Suprapubic skin (tissue), 4 donors: ENCODE results near the gene GRM1. TPM values are rescaled to one million over a fixed set of nuclear protein-coding genes. Genes with fewer than 3 reads are reported as not detected.

Source experiments
- DNase-seq, 2 donors: peaks; one replicate each; pipeline ENCODE4 v3.0.0-alpha.2; 2019; ENCODE audit warnings: low spot score in 2 of 2
- H3K27ac ChIP-seq: fragments of 200-600 bp; sonication (generic); one replicate; pipeline ENCODE4 v1.5.1; 2019
- H3K27me3 ChIP-seq: fragments of 200-600 bp; sonication (generic); one replicate; pipeline ENCODE4 v1.5.1; 2019
- H3K36me3 ChIP-seq: fragments of 200-600 bp; sonication (generic); one replicate; pipeline ENCODE4 v1.5.1; 2019
- H3K4me1 ChIP-seq: fragments of 200-600 bp; sonication (generic); one replicate; pipeline ENCODE4 v1.5.1; 2019
- H3K4me3 ChIP-seq: fragments of 200-600 bp; sonication (generic); one replicate; pipeline ENCODE4 v1.5.1; 2019; ENCODE audit warnings: mild to moderate bottlenecking
- H3K9me3 ChIP-seq: fragments of 200-600 bp; sonication (generic); one replicate; pipeline ENCODE4 v1.5.1; 2019
- CTCF ChIP-seq, 2 donors: fragments of 200-600 bp in 1 of 2; fragments of 450-650 bp in 1 of 2; sonication (generic) in 1 of 2; IDR thresholded peaks; one replicate each; pipeline ENCODE4 v1.5.1; 2016 to 2019; ENCODE audit warnings: antibody characterized with exemption in 2 of 2, mild to moderate bottlenecking in 1 of 2, moderate library complexity in 1 of 2
- EP300 ChIP-seq: sonication (generic); formaldehyde crosslinking; IDR thresholded peaks from one replicate; pipeline ENCODE4 v1.6.1; 2017; ENCODE audit warnings: antibody characterized with exemption
- POLR2A ChIP-seq, 2 donors: fragments of 450-650 bp; IDR thresholded peaks; one replicate each; pipeline ENCODE4 v1.6.1; 2017; ENCODE audit warnings: antibody characterized with exemption in 2 of 2, mild to moderate bottlenecking in 2 of 2, moderate library complexity in 2 of 2
- POLR2AphosphoS5 ChIP-seq, 3 donors: sonication (generic); formaldehyde crosslinking; IDR thresholded peaks; one replicate each; pipeline ENCODE4 v1.6.1; 2017; ENCODE audit warnings: antibody characterized with exemption in 3 of 3
- WGBS: methylation state at CpG from one replicate; pipeline ENCODE4 v1.1.5; 2018; 5-methylcytosine and 5-hydroxymethylcytosine counted together
- total RNA-seq, 4 donors: library from RNA; depleted of rRNA; stranded (reverse); fragments of >200 nt; gene quantifications; one replicate each; pipeline ENCODE4 v1.1.0, GENCODE V29; 2016

The GRM1 gene
- total RNA-seq, 4 donors from 2014 or later, result 0.25 to 0.48 TPM; not detected in 2

GRCh38 chr6:146347090-146347489 lies 318.2 kb downstream of the GRM1 start:
- H3K9me3 ChIP-seq, result no peaks in the 10 kb centered on the region
- no peaks in the 10 kb centered on the region for H3K36me3 ChIP-seq
- DNase-seq, result no peak
- WGBS, result 82% methylated on average over 2 of the region's 2 CpGs
- H3K4me3 ChIP-seq, result no peak overlapping the region
- H3K27me3 ChIP-seq, result no peaks in the 10 kb centered on the region
- TF ChIP-seq POLR2A (IDR thresholded peaks at IDR 0.05), result no peak
- no peak for TF ChIP-seq CTCF (IDR thresholded peaks at IDR 0.05)
- no peak for TF ChIP-seq POLR2AphosphoS5 (IDR thresholded peaks at IDR 0.05)
- no peak for TF ChIP-seq EP300
- no peak overlapping the region for H3K27ac ChIP-seq
- H3K4me1 ChIP-seq, result no peaks in the 10 kb centered on the region

- H3K4me3 ChIP-seq, result no peak overlapping the region
- H3K9me3 ChIP-seq, result no peaks in the 10 kb centered on the region
- H3K27me3 ChIP-seq, result no peaks in the 10 kb centered on the region
- TF ChIP-seq POLR2A (IDR thresholded peaks at IDR 0.05) (no peak), EP300 (no peak), CTCF (IDR thresholded peaks at IDR 0.05) (no peak), POLR2AphosphoS5 (IDR thresholded peaks at IDR 0.05) (no peak)
- 90% methylated on average over 3 of the region's 3 CpGs for WGBS
- H3K27ac ChIP-seq, result no peak overlapping the region
- no peaks in the 10 kb centered on the region for H3K36me3 ChIP-seq
- no peak for DNase-seq
- H3K4me1 ChIP-seq, result no peaks in the 10 kb centered on the region
These were observed 318.8 kb downstream of the GRM1 start for GRCh38 chr6:146347690-146348089.

DNA sequence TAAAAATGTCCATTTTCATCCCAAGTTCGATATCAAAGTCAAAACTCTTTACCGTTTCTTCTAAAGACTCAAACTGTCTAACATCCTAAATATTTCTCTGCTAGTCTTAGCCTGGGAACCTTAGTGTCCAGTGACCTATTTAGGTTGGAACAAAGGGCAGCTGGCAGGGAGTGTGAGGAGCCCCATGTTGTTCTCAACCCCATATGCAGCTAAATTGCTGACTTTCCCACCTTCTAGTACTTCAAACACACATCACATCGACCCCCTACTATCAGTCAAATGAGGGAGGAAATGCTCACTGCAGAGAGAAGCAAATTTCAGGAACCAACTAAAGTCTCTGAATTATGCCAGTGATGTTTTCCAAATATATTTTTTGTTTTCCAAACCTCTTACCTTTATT lies 322.2 kb downstream of the GRM1 start:
- no peak for TF ChIP-seq POLR2AphosphoS5 (IDR thresholded peaks at IDR 0.05)
- TF ChIP-seq EP300, result no peak
- no peak for TF ChIP-seq POLR2A (IDR thresholded peaks at IDR 0.05)
- TF ChIP-seq CTCF (IDR thresholded peaks at IDR 0.05), result no peak
- 63% methylated on average over 3 of the region's 3 CpGs for WGBS
- H3K36me3 ChIP-seq, result no peaks in the 10 kb centered on the region
- H3K4me1 ChIP-seq, result no peaks in the 10 kb centered on the region
- no peak overlapping the region for H3K4me3 ChIP-seq
- no peaks in the 10 kb centered on the region for H3K27me3 ChIP-seq
- H3K9me3 ChIP-seq, result no peaks in the 10 kb centered on the region
- no peak for DNase-seq
- no peak overlapping the region for H3K27ac ChIP-seq

- Histone ChIP-seq H3K36me3 (no peaks in the 10 kb centered on the region), H3K27ac (no peak overlapping the region), H3K4me1 (peaks cover under 1% of the 10 kb centered on the region), H3K4me3 (no peak overlapping the region), H3K9me3 (no peaks in the 10 kb centered on the region), H3K27me3 (no peaks in the 10 kb centered on the region)
- no peak for DNase-seq
- WGBS, result 77% methylated on average over 5 of the region's 5 CpGs
- TF ChIP-seq CTCF (IDR thresholded peaks at IDR 0.05) (no peak), EP300 (no peak), POLR2AphosphoS5 (IDR thresholded peaks at IDR 0.05) (no peak), POLR2A (IDR thresholded peaks at IDR 0.05) (no peak)
These were observed 323.3 kb downstream of the GRM1 start for GRCh38 chr6:146352163-146352562.

DNA sequence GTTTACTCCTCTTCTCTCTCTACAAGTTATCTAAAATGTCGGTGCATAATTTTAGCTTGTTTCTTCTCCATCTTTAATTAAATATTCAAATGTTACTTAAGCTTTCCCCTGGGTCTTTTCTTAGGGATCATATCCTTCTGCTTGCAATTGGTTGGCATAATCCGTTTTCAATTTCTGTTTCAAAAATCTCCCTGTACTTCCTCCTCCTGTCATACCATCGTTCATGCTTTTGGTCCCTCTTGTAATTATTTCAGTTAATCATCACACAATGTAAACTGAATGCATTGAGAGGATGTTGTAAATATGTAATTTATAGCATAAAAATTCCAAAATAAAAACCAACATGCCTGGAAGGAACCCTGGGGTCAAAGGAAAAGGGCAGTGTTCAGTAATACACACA lies 325.6 kb downstream of the GRM1 start:
- Histone ChIP-seq H3K36me3 (no peaks in the 10 kb centered on the region), H3K27ac (no peak overlapping the region), H3K27me3 (no peaks in the 10 kb centered on the region), H3K9me3 (no peaks in the 10 kb centered on the region), H3K4me3 (no peak overlapping the region), H3K4me1 (peaks cover 4% of the 10 kb centered on the region)
- no peak for TF ChIP-seq POLR2A (IDR thresholded peaks at IDR 0.05)
- no peak for TF ChIP-seq CTCF (IDR thresholded peaks at IDR 0.05)
- no peak for TF ChIP-seq EP300
- TF ChIP-seq POLR2AphosphoS5 (IDR thresholded peaks at IDR 0.05), result no peak
- WGBS, result 63% methylated on average over 3 of the region's 3 CpGs
- no peak for DNase-seq
